BE2C (cell line): ENCODE measurements around the gene TRMU.
A peak's percentile ranks its signal among the peaks of the same experiment; 100 is the strongest.

ENCODE experiments used
- DNase-seq: peaks from one replicate; pipeline ENCODE4 v3.0.0-alpha.2; 2020
- H3K27me3 ChIP-seq: fragments of 250-450 bp; sonication (Bioruptor Pico); 2 replicates; pipeline ENCODE4 v1.5.1; 2020; ENCODE audit warnings: mild to moderate bottlenecking
- H3K36me3 ChIP-seq: fragments of 250-450 bp; sonication (Bioruptor Pico); 2 replicates; pipeline ENCODE4 v1.5.1; 2020; ENCODE audit warnings: mild to moderate bottlenecking
- H3K4me1 ChIP-seq: fragments of 250-450 bp; sonication (Bioruptor Pico); 2 replicates; pipeline ENCODE4 v1.5.1; 2020
- H3K4me3 ChIP-seq: 2 replicates; pipeline ENCODE4 v1.5.1; 2011; ENCODE audit warnings: low read depth, low read length
- H3K9me3 ChIP-seq: fragments of 250-450 bp; sonication (Bioruptor Pico); 2 replicates; pipeline ENCODE4 v1.5.1; 2020
- TF ChIP-seq, protein P1 (sequence below): IDR thresholded peaks from 2 replicates; pipeline ENCODE4 v1.5.1; 2012; ENCODE audit warnings: mild to moderate bottlenecking, low read depth, low read length

The TRMU gene

DNA sequence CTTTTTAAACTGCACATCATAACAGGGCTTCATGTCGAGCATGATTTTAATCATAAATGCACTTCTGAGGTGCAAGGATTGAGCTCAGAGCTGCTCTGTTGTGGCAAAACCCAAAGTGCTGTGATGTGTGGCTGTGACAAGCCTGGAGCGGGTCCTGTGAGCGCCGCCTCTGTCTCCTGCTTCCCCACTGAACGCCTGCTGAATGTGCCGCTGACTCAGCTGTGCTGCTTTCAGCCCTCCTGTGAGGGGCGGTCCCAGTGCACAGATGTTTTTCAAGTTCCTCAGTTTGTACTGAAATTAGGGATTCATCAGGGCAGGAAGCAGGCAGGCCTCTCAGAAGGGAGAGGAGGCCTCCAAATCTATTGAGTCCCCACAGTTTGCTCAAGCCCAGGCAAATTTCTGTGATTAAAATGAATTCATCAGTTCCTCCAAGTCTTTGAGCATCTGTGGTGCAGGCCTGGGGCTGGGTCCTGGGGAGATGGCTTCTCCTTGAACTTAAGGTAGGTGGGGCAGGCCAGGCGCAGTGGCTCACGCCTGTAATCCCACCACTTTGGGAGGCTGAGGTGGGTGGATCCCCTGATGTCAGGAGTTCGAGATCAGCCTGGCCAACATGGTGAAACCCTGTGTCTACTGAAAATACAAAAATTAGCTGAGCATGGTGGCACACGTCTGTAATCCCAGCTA lies 41.8 kb upstream of the TRMU start:
- H3K36me3 ChIP-seq: peaks cover 16% of the 10 kb centered on the region

GRCh38 chr22:46294784-46295183 lies 40.7 kb upstream of the TRMU start:
- Histone ChIP-seq H3K36me3 (peaks cover 24% of the 10 kb centered on the region), H3K27me3 (no peaks in the 10 kb centered on the region), H3K4me1 (no peaks in the 10 kb centered on the region; the same call in 1 of the 2 replicates), H3K9me3 (no peaks in the 10 kb centered on the region), H3K4me3 (no peak overlapping the region)
- no peak for DNase-seq
- TF ChIP-seq, protein P1, sequence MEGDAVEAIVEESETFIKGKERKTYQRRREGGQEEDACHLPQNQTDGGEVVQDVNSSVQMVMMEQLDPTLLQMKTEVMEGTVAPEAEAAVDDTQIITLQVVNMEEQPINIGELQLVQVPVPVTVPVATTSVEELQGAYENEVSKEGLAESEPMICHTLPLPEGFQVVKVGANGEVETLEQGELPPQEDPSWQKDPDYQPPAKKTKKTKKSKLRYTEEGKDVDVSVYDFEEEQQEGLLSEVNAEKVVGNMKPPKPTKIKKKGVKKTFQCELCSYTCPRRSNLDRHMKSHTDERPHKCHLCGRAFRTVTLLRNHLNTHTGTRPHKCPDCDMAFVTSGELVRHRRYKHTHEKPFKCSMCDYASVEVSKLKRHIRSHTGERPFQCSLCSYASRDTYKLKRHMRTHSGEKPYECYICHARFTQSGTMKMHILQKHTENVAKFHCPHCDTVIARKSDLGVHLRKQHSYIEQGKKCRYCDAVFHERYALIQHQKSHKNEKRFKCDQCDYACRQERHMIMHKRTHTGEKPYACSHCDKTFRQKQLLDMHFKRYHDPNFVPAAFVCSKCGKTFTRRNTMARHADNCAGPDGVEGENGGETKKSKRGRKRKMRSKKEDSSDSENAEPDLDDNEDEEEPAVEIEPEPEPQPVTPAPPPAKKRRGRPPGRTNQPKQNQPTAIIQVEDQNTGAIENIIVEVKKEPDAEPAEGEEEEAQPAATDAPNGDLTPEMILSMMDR: no peak

More for the DNA sequence above, 41.8 kb upstream of the TRMU start:
- no peaks in the 10 kb centered on the region; the same call in 1 of the 2 replicates for H3K4me1 ChIP-seq
- H3K27me3 ChIP-seq: no peaks in the 10 kb centered on the region
- H3K9me3 ChIP-seq: no peaks in the 10 kb centered on the region
- no peak overlapping the region for H3K4me3 ChIP-seq
- TF ChIP-seq, protein P1: no peak
- DNase-seq: no peak

DNA sequence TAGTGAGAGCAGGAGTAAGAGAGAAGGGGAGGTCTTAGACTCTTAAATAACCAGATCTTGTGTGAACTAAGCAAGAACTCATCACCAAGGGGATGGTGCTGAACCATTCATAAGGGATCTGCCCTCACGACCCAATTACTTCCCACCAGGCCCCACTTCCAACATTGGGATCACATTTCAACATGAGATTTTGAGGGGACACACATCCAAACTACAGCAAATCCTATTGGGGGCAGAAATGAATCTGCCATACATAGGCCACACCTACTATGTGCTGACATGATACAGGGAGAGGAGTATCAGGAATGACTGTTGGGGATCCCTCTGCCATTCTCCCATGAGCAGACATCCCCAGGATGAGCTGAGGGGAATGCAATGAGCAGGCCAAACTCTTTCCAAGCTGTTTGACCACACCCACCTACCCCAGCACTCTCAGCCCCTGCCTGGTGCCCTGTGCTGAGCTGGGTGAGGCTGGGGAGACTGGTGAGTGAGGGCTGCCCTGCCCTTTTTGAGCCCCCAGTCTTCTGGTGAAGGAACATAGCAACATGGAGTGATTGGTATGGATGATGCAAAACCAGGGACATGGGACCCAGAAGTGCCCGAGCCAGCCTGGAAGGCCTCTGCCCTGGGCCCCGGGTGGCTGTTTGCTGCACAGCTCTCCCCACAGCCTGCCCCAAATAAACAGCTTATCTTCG lies 40.1 kb upstream of the TRMU start:
- no peaks in the 10 kb centered on the region for H3K9me3 ChIP-seq
- H3K36me3 ChIP-seq: peaks cover 28% of the 10 kb centered on the region
- no peaks in the 10 kb centered on the region; the same call in 1 of the 2 replicates for H3K4me1 ChIP-seq
- no peaks in the 10 kb centered on the region for H3K27me3 ChIP-seq
- H3K4me3 ChIP-seq: no peak overlapping the region
- no peak for DNase-seq
- TF ChIP-seq, protein P1: no peak

DNA sequence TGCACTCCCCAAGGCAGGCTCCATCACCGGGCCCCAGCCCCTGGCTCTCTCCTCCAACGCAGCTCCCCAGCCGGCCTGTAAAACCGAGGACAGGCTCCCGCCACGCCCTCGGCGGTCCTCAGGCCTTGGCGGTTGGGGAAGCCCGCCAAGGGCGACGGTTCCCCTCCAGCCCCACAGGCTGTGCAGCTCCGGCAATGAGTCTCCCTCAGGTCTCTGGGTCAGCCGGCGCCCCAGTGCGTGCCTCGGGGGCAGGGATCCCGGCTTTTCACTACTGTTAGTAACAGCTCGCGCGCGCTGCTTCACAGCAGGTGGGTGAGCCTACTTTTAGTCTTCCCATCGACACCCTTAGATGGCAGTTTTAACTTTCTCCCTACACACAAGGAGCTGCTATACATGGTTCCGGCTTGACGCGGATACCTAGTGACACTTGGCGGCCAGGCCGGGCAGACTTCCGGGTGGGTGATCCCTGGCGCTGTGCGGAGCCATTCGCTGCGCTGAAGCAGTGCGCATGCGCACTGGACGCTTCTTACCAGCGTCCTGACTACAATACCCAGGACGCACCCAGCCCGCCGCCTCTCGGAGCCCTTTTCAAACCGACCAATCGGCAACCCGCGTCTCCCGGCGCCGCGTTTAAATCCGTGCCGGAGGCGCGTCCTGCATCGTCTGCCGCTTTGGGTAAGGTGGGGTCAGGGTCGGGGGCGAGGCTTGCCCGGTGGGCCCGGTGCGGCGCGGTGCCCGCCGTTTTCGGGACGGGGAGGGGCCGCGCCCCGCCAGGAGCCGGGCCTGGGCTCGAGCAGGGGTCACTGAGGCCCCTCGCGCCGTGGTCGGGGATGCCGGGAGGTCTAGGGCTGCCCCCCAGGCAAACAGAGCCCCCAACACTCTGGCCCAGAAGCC lies 39.0 kb upstream of the TRMU start, which contains the start of gene GTSE1:
Gene GTSE1 (plus strand): TSS at position 614 of the 894 bp plus-strand sequence. CDS start 531 bp downstream, outside the sequence.
- TF ChIP-seq, protein P1: peak; percentile 44
- no peaks in the 10 kb centered on the region for H3K9me3 ChIP-seq
- H3K4me1 ChIP-seq: no peaks in the 10 kb centered on the region; the same call in 1 of the 2 replicates
- H3K4me3 ChIP-seq: peak within 1 kb of the TSS; percentile 88
- DNase-seq: peak; percentile 99
- no peaks in the 10 kb centered on the region for H3K27me3 ChIP-seq
- H3K36me3 ChIP-seq: peaks cover 33% of the 10 kb centered on the region

- no peaks in the 10 kb centered on the region; the same call in 1 of the 2 replicates for H3K4me1 ChIP-seq
- peak; percentile 68 for DNase-seq
- H3K9me3 ChIP-seq: no peaks in the 10 kb centered on the region
- peak overlapping the region; percentile 88 for H3K4me3 ChIP-seq
- TF ChIP-seq, protein P1: no peak
- H3K27me3 ChIP-seq: no peaks in the 10 kb centered on the region
- H3K36me3 ChIP-seq: peaks cover 33% of the 10 kb centered on the region
Observed at GRCh38 chr22:46297151-46297812, 38.2 kb upstream of the TRMU start.
